CD4-positive, alpha-beta memory T cell (primary cell): ENCODE results near the gene TPST2. TPM values are rescaled to one million over a fixed set of nuclear protein-coding genes. Genes with fewer than 3 reads are reported as not detected.

ENCODE experiments used
- CTCF ChIA-PET: fragments of 350-600 bp; sonication (Branson Sonifier 250); formaldehyde crosslinking; loops from one replicate; lab custom pipeline; 2021; ENCODE audit warnings: inconsistent platforms; ENCODE audit not compliant: partially characterized antibody; lab: Charles Lee
- POLR2A ChIA-PET: fragments of 350-600 bp; sonication (Branson Sonifier 250); formaldehyde crosslinking; loops from one replicate; lab custom pipeline; 2021; ENCODE audit not compliant: partially characterized antibody; lab: Charles Lee
- DNase-seq, 5 donors: peaks; one replicate each; pipeline versions ENCODE4 v3.0.0 to v3.0.0-alpha.2; 2020 to 2022; ENCODE audit warnings: mixed read lengths in 1 of 5
- H3K27ac ChIP-seq: one replicate; pipeline ENCODE4 v1.7.0; 2013; ENCODE audit warnings: low read depth, low read length
- H3K27me3 ChIP-seq: 2 replicates; pipeline ENCODE4 v1.7.0; 2013; ENCODE audit warnings: mild to moderate bottlenecking, low read length, moderate library complexity; ENCODE audit not compliant: insufficient read depth
- H3K36me3 ChIP-seq: 2 replicates; pipeline ENCODE4 v1.7.0; 2013; ENCODE audit warnings: mild to moderate bottlenecking, low read length, moderate library complexity; ENCODE audit not compliant: insufficient read depth
- H3K4me1 ChIP-seq: 2 replicates; pipeline ENCODE4 v1.7.0; 2013; ENCODE audit warnings: mild to moderate bottlenecking, low read length, moderate library complexity; ENCODE audit not compliant: insufficient read depth
- H3K4me3 ChIP-seq, 2 donors: one replicate each; pipeline ENCODE4 v1.7.0; 2013; ENCODE audit warnings: low read length in 2 of 2, mild to moderate bottlenecking in 1 of 2
- H3K9me3 ChIP-seq, 2 donors: one replicate each; pipeline ENCODE4 v1.7.0; 2013; ENCODE audit warnings: low read length in 2 of 2, control low read depth in 1 of 2; ENCODE audit not compliant: control insufficient read depth in 1 of 2
- H3K27ac Mint-ChIP-seq, 7 donors: one replicate each; pipeline ENCODE4 v1.8.0; 2020 to 2021; ENCODE audit warnings: mixed read lengths in 7 of 7, mild to moderate bottlenecking in 6 of 7, inconsistent platforms in 3 of 7, moderate library complexity in 3 of 7
- H3K27me3 Mint-ChIP-seq, 2 donors: one replicate each; pipeline ENCODE4 v1.8.0; 2020 to 2021; ENCODE audit warnings: mixed read lengths in 2 of 2
- H3K36me3 Mint-ChIP-seq, 2 donors: one replicate each; pipeline ENCODE4 v1.8.0; 2020 to 2021; ENCODE audit warnings: mixed read lengths in 2 of 2, inconsistent platforms in 1 of 2, mild to moderate bottlenecking in 1 of 2
- H3K4me1 Mint-ChIP-seq, 4 donors: one replicate each; pipeline ENCODE4 v1.8.0; 2020 to 2021; ENCODE audit warnings: mixed read lengths in 4 of 4, mild to moderate bottlenecking in 1 of 4
- H3K4me3 Mint-ChIP-seq, 8 donors: one replicate each; pipeline ENCODE4 v1.8.0; 2020 to 2021; ENCODE audit warnings: mixed read lengths in 8 of 8, mild to moderate bottlenecking in 7 of 8, moderate library complexity in 6 of 8, inconsistent platforms in 3 of 8
- H3K9me3 Mint-ChIP-seq, 8 donors: one replicate each; pipeline ENCODE4 v1.8.0; 2020 to 2021; ENCODE audit warnings: mixed read lengths in 8 of 8, mild to moderate bottlenecking in 5 of 8, inconsistent platforms in 3 of 8, moderate library complexity in 1 of 8
- intact Hi-C: fragments of 100-400 bp; cut with micrococcal nuclease; formaldehyde crosslinking; loops from one replicate; pipeline ENCODE4 v1.15.1; 2023
- polyA plus RNA-seq, 2 donors: library from polyadenylated mRNA; unstranded; fragments of 300-500 nt; fragmentation: Illumina TruSeq; gene quantifications; one replicate each; pipeline ENCODE4 v1.2.3, GENCODE V29; 2021
- total RNA-seq, 2 experiments: library from RNA; stranded (reverse); gene quantifications; one replicate each; pipeline ENCODE4 v1.2.3, GENCODE V29; 2021

TPST2 gene
- total and polyA plus RNA-seq, 4 experiments from 2014 or later: 23.9 to 47.8 (median 37.2) TPM

- H3K4me1 Mint-ChIP-seq: peaks cover 49 to 76% (median 64%) of the 10 kb centered on the region in 4 donors
- no peaks in the 10 kb centered on the region for H3K27me3 ChIP-seq
- peaks cover 58% of the 10 kb centered on the region for H3K4me1 ChIP-seq
- intact Hi-C loops: no loop called here
- peak overlapping the region in 1 of 2 donors; percentile 26 for H3K4me3 ChIP-seq
- ChIA-PET CTCF (interaction anchor here (0.9 to 2.1 kb wide), 5 partner anchors 20 to 186 kb away, joined by 3 to 7 read pairs (median 4); partner anchors contain the start of gene TFIP11), POLR2A (interaction anchor here (0.6 to 1.4 kb wide), 4 partner anchors 50 to 194 kb away, joined by 3 to 6 read pairs (median 5); partner anchors contain the start of gene ASPHD2)
- DNase-seq: no peak
- H3K4me3 Mint-ChIP-seq: peak overlapping the region; percentile 71 to 90 (median 78)
- no peak overlapping the region for H3K27ac ChIP-seq
- H3K9me3 Mint-ChIP-seq: peaks cover 0 to 3% (median 0%) of the 10 kb centered on the region in 8 donors
- no peaks in the 10 kb centered on the region for H3K9me3 ChIP-seq
- no peaks in the 10 kb centered on the region for H3K27me3 Mint-ChIP-seq
- H3K36me3 ChIP-seq: peaks cover 13% of the 10 kb centered on the region
- peak overlapping the region; percentile 72 to 93 (median 89) for H3K27ac Mint-ChIP-seq
- peaks cover 26 to 51% of the 10 kb centered on the region in 2 donors for H3K36me3 Mint-ChIP-seq
These were observed 109.9 kb downstream of the TPST2 start for GRCh38 chr22:26479792-26480610.

GRCh38 chr22:26479043-26479791 lies 110.7 kb downstream of the TPST2 start:
- H3K27ac Mint-ChIP-seq: peak overlapping the region; percentile 72 to 93 (median 87)
- H3K9me3 ChIP-seq: no peaks in the 10 kb centered on the region
- H3K4me3 Mint-ChIP-seq: peak overlapping the region; percentile 71 to 90 (median 78)
- H3K4me3 ChIP-seq: peak overlapping the region in 1 of 2 donors; percentile 26
- ChIA-PET CTCF (interaction anchor here (0.7 to 2.1 kb wide), 4 partner anchors 20 to 187 kb away, joined by 3 to 7 read pairs (median 4); no protein-coding TSS in a partner anchor), POLR2A (interaction anchor here (0.9 to 1.4 kb wide), 6 partner anchors 11 to 195 kb away, joined by 3 to 6 read pairs (median 4); partner anchors contain the start of genes ASPHD2 and TFIP11)
- H3K36me3 ChIP-seq: peaks cover 18% of the 10 kb centered on the region
- no peaks in the 10 kb centered on the region for H3K27me3 ChIP-seq
- no peaks in the 10 kb centered on the region for H3K27me3 Mint-ChIP-seq
- H3K9me3 Mint-ChIP-seq: peaks cover 0 to 2% (median 0%) of the 10 kb centered on the region in 8 donors
- peaks cover 34 to 56% of the 10 kb centered on the region in 2 donors for H3K36me3 Mint-ChIP-seq
- intact Hi-C loops: no loop called here
- H3K4me1 Mint-ChIP-seq: peaks cover 47 to 68% (median 58%) of the 10 kb centered on the region in 4 donors
- H3K27ac ChIP-seq: no peak overlapping the region
- H3K4me1 ChIP-seq: peaks cover 50% of the 10 kb centered on the region
- peak in 1 of 5 donors; percentile 15 for DNase-seq

- CTCF ChIA-PET: no interaction called here
These were observed 112.6 kb downstream of the TPST2 start for GRCh38 chr22:26477341-26477731.

GRCh38 chr22:26476705-26477340 lies 113.1 kb downstream of the TPST2 start:
- ChIA-PET POLR2A (no interaction called here), CTCF (no interaction called here)
- no peak for DNase-seq
- Histone ChIP-seq H3K4me3 (no peak overlapping the region), H3K27ac (no peak overlapping the region), H3K27me3 (no peaks in the 10 kb centered on the region), H3K9me3 (no peaks in the 10 kb centered on the region), H3K4me1 (peaks cover 33% of the 10 kb centered on the region), H3K36me3 (peaks cover 33% of the 10 kb centered on the region)
- peak overlapping the region in 1 of 8 donors; percentile 1 for H3K4me3 Mint-ChIP-seq
- no peaks in the 10 kb centered on the region for H3K9me3 Mint-ChIP-seq
- no peaks in the 10 kb centered on the region for H3K27me3 Mint-ChIP-seq
- H3K4me1 Mint-ChIP-seq: peaks cover 32 to 44% (median 41%) of the 10 kb centered on the region in 4 donors
- intact Hi-C loops: no loop called here
- H3K36me3 Mint-ChIP-seq: peaks cover 54 to 68% of the 10 kb centered on the region in 2 donors
- H3K27ac Mint-ChIP-seq: no peak overlapping the region

More at GRCh38 chr22:26477341-26477731, 112.6 kb downstream of the TPST2 start:
- H3K27me3 Mint-ChIP-seq: no peaks in the 10 kb centered on the region
- no peaks in the 10 kb centered on the region for H3K9me3 ChIP-seq
- peaks cover 49 to 63% of the 10 kb centered on the region in 2 donors for H3K36me3 Mint-ChIP-seq
- peaks cover 38% of the 10 kb centered on the region for H3K4me1 ChIP-seq
- H3K36me3 ChIP-seq: peaks cover 27% of the 10 kb centered on the region
- peaks cover 37 to 49% (median 46%) of the 10 kb centered on the region in 4 donors for H3K4me1 Mint-ChIP-seq
- H3K4me3 ChIP-seq: no peak overlapping the region
- DNase-seq: no peak
- no peaks in the 10 kb centered on the region for H3K9me3 Mint-ChIP-seq
- POLR2A ChIA-PET: no interaction called here
- H3K27me3 ChIP-seq: no peaks in the 10 kb centered on the region
- peak overlapping the region in 2 of 8 donors; percentile 5 to 22 for H3K4me3 Mint-ChIP-seq
- intact Hi-C loops: no loop called here
- H3K27ac ChIP-seq: no peak overlapping the region
- H3K27ac Mint-ChIP-seq: peak overlapping the region in 1 of 7 donors; percentile 71

GRCh38 chr22:26474682-26475081 lies 115.2 kb downstream of the TPST2 start:
- no peaks in the 10 kb centered on the region for H3K9me3 ChIP-seq
- H3K4me1 Mint-ChIP-seq: peaks cover 19 to 22% (median 22%) of the 10 kb centered on the region in 4 donors
- POLR2A ChIA-PET: no interaction called here
- peaks cover 64 to 77% of the 10 kb centered on the region in 2 donors for H3K36me3 Mint-ChIP-seq
- H3K9me3 Mint-ChIP-seq: no peaks in the 10 kb centered on the region
- H3K27me3 Mint-ChIP-seq: no peaks in the 10 kb centered on the region
- no peak overlapping the region for H3K4me3 ChIP-seq
- CTCF ChIA-PET: no interaction called here
- H3K36me3 ChIP-seq: peaks cover 50% of the 10 kb centered on the region
- no peak for DNase-seq
- no peaks in the 10 kb centered on the region for H3K27me3 ChIP-seq
- intact Hi-C loops: no loop called here
- no peak overlapping the region for H3K4me3 Mint-ChIP-seq
- H3K4me1 ChIP-seq: peaks cover 11% of the 10 kb centered on the region
- no peak overlapping the region for H3K27ac ChIP-seq
- H3K27ac Mint-ChIP-seq: no peak overlapping the region
